GM12875 (cell line): ENCODE measurements around the gene TFCP2L1.
"Not testable (repeated sequence)": the region's sequence is repeated elsewhere in the genome, so short reads cannot be mapped to it uniquely, and the experiment has no call there.

Source experiments
- H3K4me3 ChIP-seq: one replicate; pipeline ENCODE4 v1.5.1; 2011; ENCODE audit warnings: low read depth, low read length, control low read depth
- CTCF ChIP-seq: IDR thresholded peaks from 2 replicates; pipeline ENCODE4 v1.5.1; 2011; ENCODE audit warnings: low read depth, mild to moderate bottlenecking, control low read depth, inconsistent platforms, low read length, moderate library complexity, borderline replicate concordance; ENCODE audit not compliant: insufficient read depth

TFCP2L1 gene

GRCh38 chr2:121284463-121285449 is at the start of gene TFCP2L1:
Gene TFCP2L1, minus strand, starts transcription at chr2:121285202. Its CDS starts 93 bp downstream, at chr2:121285109.
- no peak for TF ChIP-seq CTCF
- H3K4me3 ChIP-seq: no peak within 1 kb of the TSS

- no peak overlapping the region for H3K4me3 ChIP-seq
- TF ChIP-seq CTCF: no peak
These were observed 49.0 kb upstream of the TFCP2L1 start for GRCh38 chr2:121333834-121334558.

GRCh38 chr2:121333231-121333630 is 48.2 kb upstream of the TFCP2L1 start:
- no peak overlapping the region for H3K4me3 ChIP-seq
- TF ChIP-seq CTCF: no peak

- not testable (repeated sequence) for H3K4me3 ChIP-seq
These were observed 46.3 kb upstream of the TFCP2L1 start for GRCh38 chr2:121331324-121331723.

- H3K4me3 ChIP-seq: no peak overlapping the region
- no peak for TF ChIP-seq CTCF
These were observed 45.9 kb upstream of the TFCP2L1 start for GRCh38 chr2:121330921-121331320.

GRCh38 chr2:121329786-121330185 is 44.8 kb upstream of the TFCP2L1 start:
- no peak for TF ChIP-seq CTCF
- no peak overlapping the region for H3K4me3 ChIP-seq

GRCh38 chr2:121326628-121327027 is 41.6 kb upstream of the TFCP2L1 start:
- H3K4me3 ChIP-seq: no peak overlapping the region

More at GRCh38 chr2:121326628-121327027, 41.6 kb upstream of the TFCP2L1 start:
- TF ChIP-seq CTCF: no peak
